ENCODE results near the gene MPPED2. TPM values are rescaled to one million over a fixed set of nuclear protein-coding genes. Genes with fewer than 3 reads are reported as not detected.

MPPED2 gene
- total RNA-seq, 6 experiments from 2014 or later = not detected

DNA sequence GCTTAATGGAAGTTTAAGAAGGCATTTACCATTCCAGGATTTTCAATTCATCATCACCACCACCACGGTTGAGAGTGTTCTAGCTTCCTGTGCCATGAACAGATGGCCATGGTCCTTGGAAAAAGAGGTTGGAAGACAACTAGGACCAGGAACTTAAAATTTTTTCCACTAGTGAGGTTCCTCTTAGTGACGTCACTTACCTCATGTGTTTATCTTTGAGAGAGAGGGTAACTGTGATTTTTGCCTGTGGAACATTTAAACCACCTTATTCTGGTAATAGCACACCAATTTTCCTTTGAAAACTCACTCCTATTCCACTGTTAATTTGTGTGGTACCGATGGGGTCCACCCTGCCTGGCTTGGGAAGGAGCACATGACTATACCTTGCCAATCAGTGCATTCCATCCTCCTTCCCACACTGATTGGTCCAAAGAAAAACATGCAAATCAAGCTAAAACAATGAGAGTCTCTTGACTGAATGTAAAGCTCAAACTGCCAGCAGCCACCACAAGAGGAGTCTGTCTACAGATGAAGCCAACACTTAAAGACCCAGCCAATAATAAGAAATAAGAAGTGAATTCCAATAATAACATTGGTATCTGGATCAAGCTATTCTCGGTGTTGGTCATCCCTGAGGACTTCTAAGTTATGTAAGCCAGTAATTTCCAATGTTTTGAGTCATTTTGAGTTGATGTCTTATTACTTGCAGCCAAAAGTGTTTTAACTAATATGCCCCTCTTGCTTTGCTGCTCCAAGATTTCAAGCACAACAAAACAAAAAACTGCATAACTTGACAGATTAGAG is 111.8 kb downstream of the MPPED2 start:
- Mint-ChIP-seq H3K27ac (no peak overlapping the region), H3K4me3 (no peak overlapping the region), H3K36me3 (ENCODE audit: low read depth) (no peaks in the 10 kb centered on the region; the same call in 1 of the 2 replicates), H3K27me3 (ENCODE audit: insufficient read depth) (peaks cover 4% of the 10 kb centered on the region; the same call in 1 of the 2 replicates), H3K9me3 (peaks cover 19% of the 10 kb centered on the region), H3K4me1 (ENCODE audit: low read depth) (no peaks in the 10 kb centered on the region)
- TF ChIP-seq CTCF (IDR thresholded peaks at IDR 0.05) = no peak
- DNase-seq = no peak

DNA sequence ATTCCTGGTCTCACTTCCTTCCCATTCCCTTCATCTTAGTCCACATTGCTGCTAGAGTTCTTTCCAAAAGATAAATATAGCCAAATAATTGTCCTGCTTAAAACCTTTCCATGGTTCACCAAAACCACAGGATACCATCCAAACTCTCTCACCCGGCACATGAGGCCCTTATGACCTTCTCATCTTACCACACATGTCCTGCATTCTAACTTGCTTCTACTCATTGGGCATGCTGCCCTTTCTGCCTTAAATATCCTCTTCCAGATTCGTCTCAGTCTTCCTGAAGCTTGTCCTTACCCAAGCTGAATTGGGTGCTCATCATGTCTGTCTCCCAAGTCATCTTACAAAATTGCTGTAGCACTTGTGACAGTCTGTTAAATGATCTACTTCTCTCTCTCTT is 114.9 kb downstream of the MPPED2 start:
- Mint-ChIP-seq H3K27ac (no peak overlapping the region), H3K27me3 (ENCODE audit: insufficient read depth) (peaks cover 3% of the 10 kb centered on the region; the same call in 1 of the 2 replicates)

GRCh38 chr11:30468881-30469280 is 117.3 kb downstream of the MPPED2 start:
- H3K27me3 Mint-ChIP-seq (ENCODE audit: insufficient read depth) = peaks cover 3% of the 10 kb centered on the region; the same call in 1 of the 2 replicates
- no peak overlapping the region for H3K4me3 Mint-ChIP-seq
- no peaks in the 10 kb centered on the region; the same call in 1 of the 2 replicates for H3K36me3 Mint-ChIP-seq (ENCODE audit: low read depth)
- no peak for DNase-seq
- no peak overlapping the region for H3K27ac Mint-ChIP-seq
- H3K9me3 Mint-ChIP-seq = peaks cover 19% of the 10 kb centered on the region
- H3K4me1 Mint-ChIP-seq (ENCODE audit: low read depth) = no peaks in the 10 kb centered on the region
- no peak for TF ChIP-seq CTCF (IDR thresholded peaks at IDR 0.05)

More for the DNA sequence above, 114.9 kb downstream of the MPPED2 start:
- Mint-ChIP-seq H3K36me3 (ENCODE audit: low read depth) (no peaks in the 10 kb centered on the region; the same call in 1 of the 2 replicates), H3K4me1 (ENCODE audit: low read depth) (no peaks in the 10 kb centered on the region), H3K9me3 (peaks cover 23% of the 10 kb centered on the region), H3K4me3 (no peak overlapping the region)
- no peak for TF ChIP-seq CTCF (IDR thresholded peaks at IDR 0.05)
- DNase-seq = no peak

- Mint-ChIP-seq H3K27me3 (ENCODE audit: insufficient read depth) (peaks cover 3% of the 10 kb centered on the region; the same call in 1 of the 2 replicates), H3K36me3 (ENCODE audit: low read depth) (no peaks in the 10 kb centered on the region; the same call in 1 of the 2 replicates), H3K4me3 (no peak overlapping the region), H3K27ac (no peak overlapping the region), H3K4me1 (ENCODE audit: low read depth) (no peaks in the 10 kb centered on the region), H3K9me3 (peaks cover 14% of the 10 kb centered on the region)
- no peak for TF ChIP-seq CTCF (IDR thresholded peaks at IDR 0.05)
- no peak for DNase-seq
Observed at GRCh38 chr11:30467176-30467575, 119.0 kb downstream of the MPPED2 start.

DNA sequence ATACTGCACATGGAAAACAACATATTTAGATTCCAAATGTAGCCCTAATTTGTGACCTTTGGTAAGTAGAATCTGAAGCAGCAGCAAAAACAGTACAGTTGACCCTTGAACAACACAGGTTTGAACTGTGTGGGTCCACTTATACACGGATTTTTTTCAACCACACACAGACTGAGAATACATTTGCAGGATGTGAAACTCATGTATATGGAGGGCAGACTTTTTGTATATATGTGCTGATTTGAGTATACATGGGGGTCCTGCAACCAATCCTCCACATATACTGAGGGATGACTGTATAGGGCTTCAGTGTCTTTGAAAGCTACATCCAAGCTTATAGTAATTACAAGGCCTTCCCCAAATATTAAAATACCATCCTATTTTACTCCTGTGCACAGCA is 120.5 kb downstream of the MPPED2 start:
- Mint-ChIP-seq H3K9me3 (peaks cover 22% of the 10 kb centered on the region), H3K4me3 (no peak overlapping the region)

More for the DNA sequence above, 120.5 kb downstream of the MPPED2 start:
- H3K36me3 Mint-ChIP-seq (ENCODE audit: low read depth) = no peaks in the 10 kb centered on the region
- TF ChIP-seq CTCF (IDR thresholded peaks at IDR 0.05) = no peak
- peaks cover 3% of the 10 kb centered on the region; the same call in 1 of the 2 replicates for H3K27me3 Mint-ChIP-seq (ENCODE audit: insufficient read depth)
- H3K4me1 Mint-ChIP-seq (ENCODE audit: low read depth) = no peaks in the 10 kb centered on the region
- H3K27ac Mint-ChIP-seq = no peak overlapping the region
- no peak for DNase-seq
